ENCODE measurements around the gene MYO9A.
"Not testable (repeated sequence)": the region's sequence is repeated elsewhere in the genome, so short reads cannot be mapped to it uniquely, and the experiment has no call there.

The MYO9A gene

DNA sequence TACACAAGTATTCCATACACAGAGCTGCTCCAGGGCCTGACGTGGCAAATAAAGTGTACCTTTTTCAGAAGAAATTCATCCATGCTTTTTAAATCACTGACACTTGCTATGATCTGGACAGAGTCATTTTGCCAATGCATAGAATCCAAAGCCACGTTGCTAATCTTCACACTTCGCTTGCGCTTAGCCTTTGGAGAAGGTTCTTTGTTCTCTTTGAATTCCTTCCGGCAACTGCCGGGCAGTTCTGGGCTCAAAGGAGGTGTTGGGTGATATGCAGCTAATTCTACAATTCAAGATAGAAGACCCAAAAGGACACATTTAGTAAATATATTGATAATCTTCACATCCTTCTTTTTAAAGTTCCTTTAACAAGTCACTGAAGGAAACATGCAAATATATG lies 237.7 kb downstream of the MYO9A start:
- H3K9ac ChIP-seq (ENCODE audit: low read depth, low read length): no peak overlapping the region
- no peaks in the 10 kb centered on the region for H3K27me3 ChIP-seq (ENCODE audit: insufficient read depth, low read length, poor library complexity)
- no peaks in the 10 kb centered on the region for H4K20me1 ChIP-seq (ENCODE audit: insufficient read depth, low read length)
- ATAC-seq (ENCODE audit: insufficient read depth, low read depth): no peak
- H3K36me3 ChIP-seq (ENCODE audit: insufficient read depth, low read length): no peaks in the 10 kb centered on the region; the same call in 1 of the 2 replicates
- H3K4me3 ChIP-seq (ENCODE audit: low read depth in 1 of 2, low read length in 2 of 2): no peak overlapping the region
- no peaks in the 10 kb centered on the region for H3K9me3 ChIP-seq (ENCODE audit: insufficient read depth, low read length, severe bottlenecking)
- H3K4me1 ChIP-seq (ENCODE audit: insufficient read depth, low read length): no peaks in the 10 kb centered on the region
- DNase-seq: no peak
- no peaks in the 10 kb centered on the region for H3K79me2 ChIP-seq (ENCODE audit: insufficient read depth, low read length)
- H2AFZ ChIP-seq (ENCODE audit: low read depth, low read length): no peak overlapping the region
- H3K4me2 ChIP-seq (ENCODE audit: insufficient read depth, low read length): no peak overlapping the region
- TF ChIP-seq, protein P1, sequence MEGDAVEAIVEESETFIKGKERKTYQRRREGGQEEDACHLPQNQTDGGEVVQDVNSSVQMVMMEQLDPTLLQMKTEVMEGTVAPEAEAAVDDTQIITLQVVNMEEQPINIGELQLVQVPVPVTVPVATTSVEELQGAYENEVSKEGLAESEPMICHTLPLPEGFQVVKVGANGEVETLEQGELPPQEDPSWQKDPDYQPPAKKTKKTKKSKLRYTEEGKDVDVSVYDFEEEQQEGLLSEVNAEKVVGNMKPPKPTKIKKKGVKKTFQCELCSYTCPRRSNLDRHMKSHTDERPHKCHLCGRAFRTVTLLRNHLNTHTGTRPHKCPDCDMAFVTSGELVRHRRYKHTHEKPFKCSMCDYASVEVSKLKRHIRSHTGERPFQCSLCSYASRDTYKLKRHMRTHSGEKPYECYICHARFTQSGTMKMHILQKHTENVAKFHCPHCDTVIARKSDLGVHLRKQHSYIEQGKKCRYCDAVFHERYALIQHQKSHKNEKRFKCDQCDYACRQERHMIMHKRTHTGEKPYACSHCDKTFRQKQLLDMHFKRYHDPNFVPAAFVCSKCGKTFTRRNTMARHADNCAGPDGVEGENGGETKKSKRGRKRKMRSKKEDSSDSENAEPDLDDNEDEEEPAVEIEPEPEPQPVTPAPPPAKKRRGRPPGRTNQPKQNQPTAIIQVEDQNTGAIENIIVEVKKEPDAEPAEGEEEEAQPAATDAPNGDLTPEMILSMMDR (IDR thresholded peaks at IDR 0.05; ENCODE audit: borderline replicate concordance, extremely low read depth, low read length, poor library complexity, severe bottlenecking): no peak
- no peak for TF ChIP-seq EZH2 (IDR thresholded peaks at IDR 0.05; ENCODE audit: borderline replicate concordance, low read depth, low read length, severe bottlenecking)
- H3K27ac ChIP-seq (ENCODE audit: low read length): no peak overlapping the region

DNA sequence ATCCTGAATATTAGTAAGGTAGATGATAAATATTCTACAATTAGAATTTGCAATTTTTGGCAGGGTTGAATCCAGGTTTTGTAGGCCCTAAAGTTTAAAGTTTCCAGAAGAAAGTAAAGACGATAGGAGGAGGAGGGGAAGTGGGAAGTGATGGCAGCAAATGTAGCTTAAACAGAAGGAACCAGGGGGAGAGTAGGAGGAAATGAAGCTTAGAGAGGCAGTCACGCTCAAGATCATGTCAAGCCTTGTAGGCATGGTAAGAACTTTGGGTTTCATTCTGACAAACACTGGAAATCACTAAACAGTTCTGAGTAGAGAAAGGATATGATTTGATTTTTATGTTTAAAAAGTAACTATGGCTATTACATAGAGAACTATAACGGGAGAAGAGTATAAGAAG lies 243.7 kb downstream of the MYO9A start:
- H3K9ac ChIP-seq (ENCODE audit: low read depth, low read length): no peak overlapping the region
- H3K36me3 ChIP-seq (ENCODE audit: insufficient read depth, low read length): no peaks in the 10 kb centered on the region
- no peaks in the 10 kb centered on the region for H3K9me3 ChIP-seq (ENCODE audit: insufficient read depth, low read length, severe bottlenecking)
- H3K4me2 ChIP-seq (ENCODE audit: insufficient read depth, low read length): no peak overlapping the region
- H4K20me1 ChIP-seq (ENCODE audit: insufficient read depth, low read length): no peaks in the 10 kb centered on the region
- no peaks in the 10 kb centered on the region for H3K4me1 ChIP-seq (ENCODE audit: insufficient read depth, low read length)
- H3K27me3 ChIP-seq (ENCODE audit: insufficient read depth, low read length, poor library complexity): no peaks in the 10 kb centered on the region
- ATAC-seq (ENCODE audit: insufficient read depth, low read depth): no peak
- no peak overlapping the region for H3K4me3 ChIP-seq (ENCODE audit: low read depth in 1 of 2, low read length in 2 of 2)
- TF ChIP-seq EZH2 (IDR thresholded peaks at IDR 0.05; ENCODE audit: borderline replicate concordance, low read depth, low read length, severe bottlenecking): no peak
- TF ChIP-seq, protein P1 (IDR thresholded peaks at IDR 0.05; ENCODE audit: borderline replicate concordance, extremely low read depth, low read length, poor library complexity, severe bottlenecking): no peak
- DNase-seq: no peak
- H3K79me2 ChIP-seq (ENCODE audit: insufficient read depth, low read length): no peaks in the 10 kb centered on the region
- no peak overlapping the region for H3K27ac ChIP-seq (ENCODE audit: low read length)
- no peak overlapping the region for H2AFZ ChIP-seq (ENCODE audit: low read depth, low read length)

DNA sequence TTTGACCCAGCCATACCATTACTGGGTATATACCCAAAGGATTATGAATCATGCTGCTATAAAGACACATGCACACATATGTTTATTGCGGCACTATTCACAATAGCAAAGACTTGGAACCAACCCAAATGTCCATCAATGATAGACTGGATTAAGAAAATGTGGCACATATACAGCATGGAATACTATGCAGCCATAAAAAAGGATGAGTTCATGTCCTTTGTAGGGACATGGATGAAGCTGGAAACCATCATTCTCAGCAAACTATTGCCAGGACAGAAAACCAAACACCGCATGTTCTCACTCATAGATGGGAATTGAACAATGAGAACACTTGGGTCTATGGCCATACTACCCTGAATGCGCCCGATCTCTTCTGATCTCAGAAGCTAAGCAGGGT lies 259.7 kb downstream of the MYO9A start:
- H4K20me1 ChIP-seq (ENCODE audit: insufficient read depth, low read length); H3K36me3 ChIP-seq (ENCODE audit: insufficient read depth, low read length); H3K4me2 ChIP-seq (ENCODE audit: insufficient read depth, low read length); H3K9me3 ChIP-seq (ENCODE audit: insufficient read depth, low read length, severe bottlenecking); H2AFZ ChIP-seq (ENCODE audit: low read depth, low read length); DNase-seq; H3K79me2 ChIP-seq (ENCODE audit: insufficient read depth, low read length); H3K9ac ChIP-seq (ENCODE audit: low read depth, low read length); H3K4me1 ChIP-seq (ENCODE audit: insufficient read depth, low read length); ATAC-seq (ENCODE audit: insufficient read depth, low read depth); H3K27ac ChIP-seq (ENCODE audit: low read length); H3K27me3 ChIP-seq (ENCODE audit: insufficient read depth, low read length, poor library complexity); H3K4me3 ChIP-seq (ENCODE audit: low read depth in 1 of 2, low read length in 2 of 2): not testable (repeated sequence)

DNA sequence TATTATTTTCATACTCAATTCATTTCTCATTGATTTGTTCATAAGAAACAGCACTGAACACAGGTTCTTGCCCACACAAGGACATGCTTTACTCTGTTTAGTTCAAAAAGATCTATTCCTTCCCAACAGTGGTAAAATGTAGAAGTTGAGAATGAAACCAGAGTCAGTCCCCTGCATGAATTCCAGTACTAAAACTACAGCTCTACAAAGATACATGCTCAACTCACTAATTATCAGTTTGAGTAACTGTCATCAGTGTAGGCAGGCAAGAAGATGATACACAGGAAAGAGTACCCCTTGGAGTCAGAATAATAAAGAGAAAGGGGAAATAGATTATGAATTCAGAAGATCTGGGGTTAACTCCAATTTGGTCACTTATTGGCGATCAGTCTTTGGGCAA lies 264.4 kb downstream of the MYO9A start:
- Histone ChIP-seq H3K9me3 (ENCODE audit: insufficient read depth, low read length, severe bottlenecking) (no peaks in the 10 kb centered on the region), H3K4me1 (ENCODE audit: insufficient read depth, low read length) (no peaks in the 10 kb centered on the region), H3K27me3 (ENCODE audit: insufficient read depth, low read length, poor library complexity) (no peaks in the 10 kb centered on the region), H3K4me3 (ENCODE audit: low read depth in 1 of 2, low read length in 2 of 2) (no peak overlapping the region), H3K36me3 (ENCODE audit: insufficient read depth, low read length) (peaks cover 14% of the 10 kb centered on the region), H4K20me1 (ENCODE audit: insufficient read depth, low read length) (no peaks in the 10 kb centered on the region), H3K27ac (ENCODE audit: low read length) (no peak overlapping the region), H2AFZ (ENCODE audit: low read depth, low read length) (no peak overlapping the region), H3K4me2 (ENCODE audit: insufficient read depth, low read length) (no peak overlapping the region), H3K9ac (ENCODE audit: low read depth, low read length) (no peak overlapping the region), H3K79me2 (ENCODE audit: insufficient read depth, low read length) (no peaks in the 10 kb centered on the region)
- ATAC-seq (ENCODE audit: insufficient read depth, low read depth) (no peak), DNase-seq (no peak)
- no peak for TF ChIP-seq EZH2 (IDR thresholded peaks at IDR 0.05; ENCODE audit: borderline replicate concordance, low read depth, low read length, severe bottlenecking)
- TF ChIP-seq, protein P1 (IDR thresholded peaks at IDR 0.05; ENCODE audit: borderline replicate concordance, extremely low read depth, low read length, poor library complexity, severe bottlenecking): no peak
